OCI-LY3 (cell line): Measurements from ENCODE around the gene TCEA2.

ENCODE experiments used
- H2AFZ ChIP-seq: fragments of 200-600, 300-600 bp; shearing (Covaris generic); 2 replicates; pipeline ENCODE4 v1.6.0; 2014; ENCODE audit warnings: antibody characterized with exemption, low read depth, low read length
- H3K27ac ChIP-seq: fragments of 200-600, 300-600 bp; sonication (generic); 2 replicates; pipeline ENCODE4 v1.5.1; 2014; ENCODE audit warnings: mild to moderate bottlenecking, low read length, moderate library complexity, mixed read lengths
- H3K27me3 ChIP-seq: fragments of 200-600, 300-600 bp; sonication (generic); 2 replicates; pipeline ENCODE4 v1.6.1; 2014; ENCODE audit warnings: low read depth, low read length, mixed read lengths
- H3K36me3 ChIP-seq: fragments of 200-600, 300-600 bp; sonication (generic); replicated peaks from 2 replicates; pipeline ENCODE3; 2014; ENCODE audit warnings: low read depth, low read length, mixed read lengths
- H3K4me1 ChIP-seq: fragments of 300-600, 200-600 bp; sonication (generic); 2 replicates; pipeline ENCODE4 v1.6.1; 2014; ENCODE audit warnings: low read length, mixed read lengths
- H3K4me2 ChIP-seq: fragments of 200-600, 300-600 bp; sonication (generic); 2 replicates; pipeline ENCODE4 v1.6.1; 2014; ENCODE audit warnings: low read length, mixed read lengths
- H3K4me3 ChIP-seq: fragments of 300-600, 200-600 bp; sonication (generic); 2 replicates; pipeline ENCODE4 v1.5.1; 2014; ENCODE audit warnings: antibody characterized with exemption, mild to moderate bottlenecking, low read length, moderate library complexity
- H3K79me2 ChIP-seq: fragments of 300-600, 200-600 bp; shearing (Covaris generic); 2 replicates; pipeline ENCODE4 v1.6.1; 2014; ENCODE audit warnings: mild to moderate bottlenecking, low read length, mixed read lengths
- H3K9ac ChIP-seq: fragments of 300-600, 200-600 bp; shearing (Covaris generic); 2 replicates; pipeline ENCODE4 v1.6.0; 2014; ENCODE audit warnings: mild to moderate bottlenecking, low read length, moderate library complexity
- H3K9me3 ChIP-seq: fragments of 200-600, 300-600 bp; shearing (Covaris generic); 2 replicates; pipeline ENCODE4 v1.6.1; 2014; ENCODE audit warnings: low read length, mixed read lengths; ENCODE audit not compliant: insufficient read depth
- H4K20me1 ChIP-seq: fragments of 200-600, 300-600 bp; sonication (generic); 2 replicates; pipeline ENCODE4 v1.6.1; 2016; ENCODE audit warnings: low read length, mixed read lengths; ENCODE audit not compliant: insufficient read depth
- CTCF ChIP-seq: fragments of 200-600, 300-600 bp; sonication (generic); IDR thresholded peaks from 2 replicates; pipeline ENCODE4 v1.5.1; 2014; ENCODE audit warnings: antibody characterized with exemption, low read length, low read depth
- EZH2phosphoT487 ChIP-seq: fragments of 200-600 bp; shearing (Covaris generic); IDR thresholded peaks from 2 replicates; pipeline ENCODE4 v1.6.1; 2018; ENCODE audit warnings: antibody characterized with exemption, mixed run types, low read depth

TCEA2 gene

GRCh38 chr20:64025101-64025825, 37.7 kb upstream of the TCEA2 start:
- Histone ChIP-seq H3K36me3 (peaks cover 53% of the 10 kb centered on the region), H3K79me2 (0 out of 2 replicates have a peak, but pooled peaks cover 2% of the 10 kb centered on the region), H3K9me3 (no peaks in the 10 kb centered on the region), H3K4me2 (no peak overlapping the region), H3K27ac (no peak overlapping the region), H3K27me3 (no peaks in the 10 kb centered on the region), H3K4me1 (no peaks in the 10 kb centered on the region), H3K4me3 (no peak overlapping the region), H4K20me1 (0 out of 2 replicates have a peak, but pooled peaks cover 3% of the 10 kb centered on the region), H2AFZ (no peak overlapping the region), H3K9ac (no peak overlapping the region)
- TF ChIP-seq EZH2phosphoT487 (no peak), CTCF (no peak)

- Histone ChIP-seq H4K20me1 (0 out of 2 replicates have a peak, but pooled peaks cover 3% of the 10 kb centered on the region), H3K79me2 (0 out of 2 replicates have a peak, but pooled peaks cover 2% of the 10 kb centered on the region), H3K36me3 (peaks cover 57% of the 10 kb centered on the region), H3K27me3 (no peaks in the 10 kb centered on the region), H3K4me2 (no peak overlapping the region), H3K27ac (no peak overlapping the region), H3K4me1 (no peaks in the 10 kb centered on the region), H3K9me3 (no peaks in the 10 kb centered on the region), H2AFZ (no peak overlapping the region), H3K4me3 (no peak overlapping the region), H3K9ac (no peak overlapping the region)
- TF ChIP-seq CTCF (no peak), EZH2phosphoT487 (no peak)
These were observed 37.1 kb upstream of the TCEA2 start for GRCh38 chr20:64025826-64026412.

GRCh38 chr20:64027981-64028685, 34.9 kb upstream of the TCEA2 start:
- H3K79me2 ChIP-seq = no peaks in the 10 kb centered on the region
- H3K4me2 ChIP-seq = no peak overlapping the region
- H2AFZ ChIP-seq = no peak overlapping the region
- no peak overlapping the region for H3K9ac ChIP-seq
- peaks cover 52% of the 10 kb centered on the region for H3K36me3 ChIP-seq
- H3K27ac ChIP-seq = no peak overlapping the region
- H4K20me1 ChIP-seq = 0 out of 2 replicates have a peak, but pooled peaks cover 3% of the 10 kb centered on the region
- H3K27me3 ChIP-seq = no peaks in the 10 kb centered on the region
- H3K9me3 ChIP-seq = no peaks in the 10 kb centered on the region
- TF ChIP-seq CTCF (no peak), EZH2phosphoT487 (no peak)
- no peaks in the 10 kb centered on the region for H3K4me1 ChIP-seq
- no peak overlapping the region for H3K4me3 ChIP-seq
